T-cell (primary cell): ENCODE results near the gene SLC9A9. TPM values are rescaled to one million over a fixed set of nuclear protein-coding genes. Genes with fewer than 3 reads are reported as not detected.
"Not testable (repeated sequence)": the region's sequence is repeated elsewhere in the genome, so short reads cannot be mapped to it uniquely, and the experiment has no call there.

Experiments used
- ATAC-seq, 4 experiments: fragments of 200-7000 bp in 3 of 4; fragments of 150-1000 bp in 1 of 4; cut with Tn5 transposase; replicated peaks in 1 of 4; 1 replicate in 3 of 4; 2 replicates in 1 of 4; pipeline ENCODE4 v1.10.0; 2021; ENCODE audit warnings: moderate library complexity in 3 of 4, mild to moderate bottlenecking in 2 of 4, moderate number of reproducible peaks in 1 of 4
- CTCF ChIA-PET, 2 donors: fragments of 300-600 bp; sonication (Branson Sonifier 250); formaldehyde crosslinking; loops; one replicate each; lab custom pipeline; 2022; ENCODE audit warnings: antibody characterized with exemption in 2 of 2; lab: Charles Lee
- POLR2A ChIA-PET, 2 donors: fragments of 300-600 bp; sonication (Branson Sonifier 250); formaldehyde crosslinking; loops; one replicate each; lab custom pipeline; 2022; ENCODE audit warnings: antibody characterized with exemption in 2 of 2; lab: Charles Lee
- DNase-seq, 35 experiments: peaks; one replicate each; pipeline versions ENCODE4 v3.0.0 to v3.0.0-alpha.2; 2013 to 2023
- H3K27ac ChIP-seq: one replicate; pipeline ENCODE4 v1.5.1; 2013; ENCODE audit warnings: low read length
- H3K27me3 ChIP-seq, 2 experiments: replicated peaks in 1 of 2; 1 replicate in 1 of 2; 2 replicates in 1 of 2; pipeline versions ENCODE4 v1.6.1 to v1.7.0; 2013; ENCODE audit warnings: low read length in 1 of 2, mixed read lengths in 1 of 2; ENCODE audit not compliant: control insufficient read depth in 2 of 2, insufficient read depth in 2 of 2; ENCODE audit errors: extremely low read depth in 1 of 2
- H3K36me3 ChIP-seq, 2 donors: 1 replicate in 1 of 2; 2 replicates in 1 of 2; pipeline versions ENCODE4 v1.6.1 to v1.7.0; 2013; ENCODE audit warnings: low read length in 1 of 2; ENCODE audit not compliant: control insufficient read depth in 2 of 2, insufficient read depth in 1 of 2; ENCODE audit errors: extremely low read depth in 1 of 2
- H3K4me1 ChIP-seq, 2 experiments: 1 replicate in 1 of 2; 2 replicates in 1 of 2; pipeline versions ENCODE4 v1.6.1 to v1.7.0; 2013; ENCODE audit warnings: low read length in 2 of 2, mixed read lengths in 1 of 2; ENCODE audit not compliant: insufficient read depth in 2 of 2, control insufficient read depth in 1 of 2; ENCODE audit errors: extremely low read depth in 1 of 2
- H3K4me3 ChIP-seq, 2 donors: 1 replicate in 1 of 2; 2 replicates in 1 of 2; pipeline versions ENCODE4 v1.5.1 to v1.7.0; 2013; ENCODE audit warnings: mild to moderate bottlenecking in 2 of 2, low read length in 1 of 2, moderate library complexity in 1 of 2; ENCODE audit not compliant: control insufficient read depth in 1 of 2; ENCODE audit errors: extremely low read depth in 1 of 2
- H3K9me3 ChIP-seq: 2 replicates; pipeline ENCODE4 v1.7.0; 2013
- H3K27ac Mint-ChIP-seq, 2 donors: one replicate each; pipeline ENCODE4 v1.8.0; 2020 to 2021; ENCODE audit warnings: mild to moderate bottlenecking in 2 of 2, mixed read lengths in 2 of 2
- H3K27me3 Mint-ChIP-seq, 2 donors: one replicate each; pipeline ENCODE4 v1.8.0; 2021 to 2022; ENCODE audit warnings: mixed read lengths in 2 of 2
- H3K36me3 Mint-ChIP-seq: one replicate; pipeline ENCODE4 v1.8.0; 2021; ENCODE audit warnings: mixed read lengths
- H3K4me1 Mint-ChIP-seq, 3 donors: one replicate each; pipeline ENCODE4 v1.8.0; 2020 to 2022; ENCODE audit warnings: mixed read lengths in 3 of 3, mild to moderate bottlenecking in 1 of 3
- H3K4me3 Mint-ChIP-seq, 3 donors: one replicate each; pipeline ENCODE4 v1.8.0; 2020 to 2022; ENCODE audit warnings: mild to moderate bottlenecking in 3 of 3, mixed read lengths in 3 of 3, moderate library complexity in 3 of 3
- H3K9me3 Mint-ChIP-seq, 3 donors: one replicate each; pipeline ENCODE4 v1.8.0; 2020 to 2022; ENCODE audit warnings: mixed read lengths in 3 of 3
- WGBS: methylation state at CpG from one replicate; pipeline ENCODE4 v1.1.5; 2013; ENCODE audit warnings: missing lambda C conversion rate; ENCODE audit not compliant: insufficient coverage; 5-methylcytosine and 5-hydroxymethylcytosine counted together
- total RNA-seq, 35 experiments: library from RNA in 6 of 35; stranded (reverse) in 6 of 35; fragments of 120-200 nt in 1 of 35; gene quantifications; one replicate each; pipeline versions ENCODE4 v1.2.1 to v1.2.4 and lab custom pipeline; 2013 to 2026

SLC9A9 gene
- total RNA-seq, 5 donors from 2014 or later (not counting 1 experiment from before 2014, with no cell fraction given) = 11.2 to 36.8 (median 17.8) TPM

GRCh38 chr3:143436231-143436930, 411.9 kb downstream of the SLC9A9 start:
- no peaks in the 10 kb centered on the region for H3K27me3 ChIP-seq
- Mint-ChIP-seq H3K27me3 (no peaks in the 10 kb centered on the region), H3K4me3 (no peak overlapping the region), H3K4me1 (no peaks in the 10 kb centered on the region), H3K27ac (no peak overlapping the region), H3K36me3 (peaks cover 9% of the 10 kb centered on the region), H3K9me3 (no peaks in the 10 kb centered on the region)
- POLR2A ChIA-PET = no interaction called here
- no peak overlapping the region for H3K4me3 ChIP-seq
- WGBS = 96% methylated on average over 3 of the region's 5 CpGs
- no peaks in the 10 kb centered on the region for H3K36me3 ChIP-seq
- CTCF ChIA-PET = no interaction called here
- DNase-seq (no peak), ATAC-seq (no peak)
- no peaks in the 10 kb centered on the region for H3K4me1 ChIP-seq
- H3K27ac ChIP-seq = no peak overlapping the region
- no peaks in the 10 kb centered on the region for H3K9me3 ChIP-seq

GRCh38 chr3:143433787-143434378, 414.4 kb downstream of the SLC9A9 start:
- H3K4me1 Mint-ChIP-seq = peaks cover 0 to 11% (median 3%) of the 10 kb centered on the region in 3 donors
- peaks cover 14% of the 10 kb centered on the region for H3K36me3 Mint-ChIP-seq
- no CpG with 5 or more reads among the region's 4 CpGs for WGBS
- ChIA-PET POLR2A (no interaction called here), CTCF (no interaction called here)
- Histone ChIP-seq H3K36me3 (no peaks in the 10 kb centered on the region), H3K4me3 (no peak overlapping the region), H3K27ac (no peak overlapping the region), H3K27me3 (no peaks in the 10 kb centered on the region), H3K9me3 (no peaks in the 10 kb centered on the region), H3K4me1 (no peaks in the 10 kb centered on the region)
- H3K4me3 Mint-ChIP-seq = no peak overlapping the region
- H3K9me3 Mint-ChIP-seq = no peaks in the 10 kb centered on the region
- DNase-seq = peak in 3 of 35 experiments; percentile 1 to 29 (median 3)
- H3K27ac Mint-ChIP-seq = no peak overlapping the region
- no peak for ATAC-seq
- H3K27me3 Mint-ChIP-seq = no peaks in the 10 kb centered on the region

- H3K4me3 Mint-ChIP-seq, H3K27ac ChIP-seq, DNase-seq, H3K9me3 ChIP-seq, H3K36me3 ChIP-seq, H3K27me3 ChIP-seq, H3K27me3 Mint-ChIP-seq, H3K27ac Mint-ChIP-seq, H3K4me3 ChIP-seq, ATAC-seq, POLR2A ChIA-PET, H3K4me1 ChIP-seq, H3K9me3 Mint-ChIP-seq: not testable (repeated sequence)
- H3K4me1 Mint-ChIP-seq = peaks cover 1 to 11% (median 9%) of the 10 kb centered on the region in 3 donors
- CTCF ChIA-PET = interaction anchor here in 1 of 2 donors (0.7 kb wide), 1 partner anchor 290 kb away, joined by 4 read pairs; no protein-coding TSS in a partner anchor
- peaks cover 11% of the 10 kb centered on the region for H3K36me3 Mint-ChIP-seq
- 100% methylated on average over 1 of the region's 7 CpGs for WGBS
Measured at GRCh38 chr3:143431298-143431697, 417.0 kb downstream of the SLC9A9 start.

- no peak overlapping the region for H3K27ac ChIP-seq
- Mint-ChIP-seq H3K9me3 (no peaks in the 10 kb centered on the region), H3K27me3 (no peaks in the 10 kb centered on the region), H3K4me1 (peaks cover 1 to 11% (median 9%) of the 10 kb centered on the region in 3 donors), H3K4me3 (no peak overlapping the region), H3K27ac (no peak overlapping the region), H3K36me3 (peaks cover 9% of the 10 kb centered on the region)
- ChIA-PET POLR2A (no interaction called here), CTCF (interaction anchor here in 1 of 2 donors (0.7 kb wide), 1 partner anchor 291 kb away, joined by 4 read pairs; no protein-coding TSS in a partner anchor)
- H3K27me3 ChIP-seq = no peaks in the 10 kb centered on the region
- peaks cover 0 to 3% of the 10 kb centered on the region in 2 experiments for H3K4me1 ChIP-seq
- no peak overlapping the region for H3K4me3 ChIP-seq
- H3K9me3 ChIP-seq = no peaks in the 10 kb centered on the region
- DNase-seq (no peak), ATAC-seq (no peak)
- no peaks in the 10 kb centered on the region for H3K36me3 ChIP-seq
- WGBS = no CpG with 5 or more reads among the region's 1 CpG
Measured at GRCh38 chr3:143430568-143430967, 417.7 kb downstream of the SLC9A9 start.

GRCh38 chr3:143429628-143430514, 418.4 kb downstream of the SLC9A9 start:
- 97% methylated on average over 4 of the region's 5 CpGs for WGBS
- CTCF ChIA-PET = no interaction called here
- no peak for DNase-seq
- Mint-ChIP-seq H3K27me3 (no peaks in the 10 kb centered on the region), H3K27ac (no peak overlapping the region), H3K36me3 (peaks cover 9% of the 10 kb centered on the region), H3K4me3 (no peak overlapping the region), H3K9me3 (no peaks in the 10 kb centered on the region), H3K4me1 (peaks cover 1 to 11% (median 9%) of the 10 kb centered on the region in 3 donors)
- Histone ChIP-seq H3K9me3 (no peaks in the 10 kb centered on the region), H3K27ac (no peak overlapping the region), H3K27me3 (no peaks in the 10 kb centered on the region), H3K4me3 (no peak overlapping the region), H3K4me1 (peaks cover 0 to 3% of the 10 kb centered on the region in 2 experiments), H3K36me3 (no peaks in the 10 kb centered on the region)
- ATAC-seq = no peak
- POLR2A ChIA-PET = no interaction called here

- Histone ChIP-seq H3K4me1 (peaks cover 0 to 4% of the 10 kb centered on the region in 2 experiments), H3K27me3 (no peaks in the 10 kb centered on the region), H3K27ac (no peak overlapping the region), H3K36me3 (no peaks in the 10 kb centered on the region), H3K4me3 (no peak overlapping the region), H3K9me3 (no peaks in the 10 kb centered on the region)
- H3K9me3 Mint-ChIP-seq = no peaks in the 10 kb centered on the region
- DNase-seq = no peak
- POLR2A ChIA-PET = no interaction called here
- peaks cover 9% of the 10 kb centered on the region for H3K36me3 Mint-ChIP-seq
- CTCF ChIA-PET = no interaction called here
- H3K4me1 Mint-ChIP-seq = peaks cover 7 to 23% (median 19%) of the 10 kb centered on the region in 3 donors
- WGBS = no CpG with 5 or more reads among the region's 1 CpG
- no peaks in the 10 kb centered on the region for H3K27me3 Mint-ChIP-seq
- H3K27ac Mint-ChIP-seq = no peak overlapping the region
- no peak overlapping the region for H3K4me3 Mint-ChIP-seq
- no peak for ATAC-seq
Measured at GRCh38 chr3:143428294-143428693, 420.0 kb downstream of the SLC9A9 start.
